ENCODE measurements around the gene FKBP2. TPM values are rescaled to one million over a fixed set of nuclear protein-coding genes. Genes with fewer than 3 reads are reported as not detected.
A peak's percentile ranks its signal among the peaks of the same experiment; 100 is the strongest.

The FKBP2 gene
- total and polyA plus RNA-seq, 2 of the 13 experiments (the other 11 are each of a cell fraction or from before 2014, with no cell fraction given) = 30.1 to 53.3 TPM

- TF ChIP-seq, protein P1, sequence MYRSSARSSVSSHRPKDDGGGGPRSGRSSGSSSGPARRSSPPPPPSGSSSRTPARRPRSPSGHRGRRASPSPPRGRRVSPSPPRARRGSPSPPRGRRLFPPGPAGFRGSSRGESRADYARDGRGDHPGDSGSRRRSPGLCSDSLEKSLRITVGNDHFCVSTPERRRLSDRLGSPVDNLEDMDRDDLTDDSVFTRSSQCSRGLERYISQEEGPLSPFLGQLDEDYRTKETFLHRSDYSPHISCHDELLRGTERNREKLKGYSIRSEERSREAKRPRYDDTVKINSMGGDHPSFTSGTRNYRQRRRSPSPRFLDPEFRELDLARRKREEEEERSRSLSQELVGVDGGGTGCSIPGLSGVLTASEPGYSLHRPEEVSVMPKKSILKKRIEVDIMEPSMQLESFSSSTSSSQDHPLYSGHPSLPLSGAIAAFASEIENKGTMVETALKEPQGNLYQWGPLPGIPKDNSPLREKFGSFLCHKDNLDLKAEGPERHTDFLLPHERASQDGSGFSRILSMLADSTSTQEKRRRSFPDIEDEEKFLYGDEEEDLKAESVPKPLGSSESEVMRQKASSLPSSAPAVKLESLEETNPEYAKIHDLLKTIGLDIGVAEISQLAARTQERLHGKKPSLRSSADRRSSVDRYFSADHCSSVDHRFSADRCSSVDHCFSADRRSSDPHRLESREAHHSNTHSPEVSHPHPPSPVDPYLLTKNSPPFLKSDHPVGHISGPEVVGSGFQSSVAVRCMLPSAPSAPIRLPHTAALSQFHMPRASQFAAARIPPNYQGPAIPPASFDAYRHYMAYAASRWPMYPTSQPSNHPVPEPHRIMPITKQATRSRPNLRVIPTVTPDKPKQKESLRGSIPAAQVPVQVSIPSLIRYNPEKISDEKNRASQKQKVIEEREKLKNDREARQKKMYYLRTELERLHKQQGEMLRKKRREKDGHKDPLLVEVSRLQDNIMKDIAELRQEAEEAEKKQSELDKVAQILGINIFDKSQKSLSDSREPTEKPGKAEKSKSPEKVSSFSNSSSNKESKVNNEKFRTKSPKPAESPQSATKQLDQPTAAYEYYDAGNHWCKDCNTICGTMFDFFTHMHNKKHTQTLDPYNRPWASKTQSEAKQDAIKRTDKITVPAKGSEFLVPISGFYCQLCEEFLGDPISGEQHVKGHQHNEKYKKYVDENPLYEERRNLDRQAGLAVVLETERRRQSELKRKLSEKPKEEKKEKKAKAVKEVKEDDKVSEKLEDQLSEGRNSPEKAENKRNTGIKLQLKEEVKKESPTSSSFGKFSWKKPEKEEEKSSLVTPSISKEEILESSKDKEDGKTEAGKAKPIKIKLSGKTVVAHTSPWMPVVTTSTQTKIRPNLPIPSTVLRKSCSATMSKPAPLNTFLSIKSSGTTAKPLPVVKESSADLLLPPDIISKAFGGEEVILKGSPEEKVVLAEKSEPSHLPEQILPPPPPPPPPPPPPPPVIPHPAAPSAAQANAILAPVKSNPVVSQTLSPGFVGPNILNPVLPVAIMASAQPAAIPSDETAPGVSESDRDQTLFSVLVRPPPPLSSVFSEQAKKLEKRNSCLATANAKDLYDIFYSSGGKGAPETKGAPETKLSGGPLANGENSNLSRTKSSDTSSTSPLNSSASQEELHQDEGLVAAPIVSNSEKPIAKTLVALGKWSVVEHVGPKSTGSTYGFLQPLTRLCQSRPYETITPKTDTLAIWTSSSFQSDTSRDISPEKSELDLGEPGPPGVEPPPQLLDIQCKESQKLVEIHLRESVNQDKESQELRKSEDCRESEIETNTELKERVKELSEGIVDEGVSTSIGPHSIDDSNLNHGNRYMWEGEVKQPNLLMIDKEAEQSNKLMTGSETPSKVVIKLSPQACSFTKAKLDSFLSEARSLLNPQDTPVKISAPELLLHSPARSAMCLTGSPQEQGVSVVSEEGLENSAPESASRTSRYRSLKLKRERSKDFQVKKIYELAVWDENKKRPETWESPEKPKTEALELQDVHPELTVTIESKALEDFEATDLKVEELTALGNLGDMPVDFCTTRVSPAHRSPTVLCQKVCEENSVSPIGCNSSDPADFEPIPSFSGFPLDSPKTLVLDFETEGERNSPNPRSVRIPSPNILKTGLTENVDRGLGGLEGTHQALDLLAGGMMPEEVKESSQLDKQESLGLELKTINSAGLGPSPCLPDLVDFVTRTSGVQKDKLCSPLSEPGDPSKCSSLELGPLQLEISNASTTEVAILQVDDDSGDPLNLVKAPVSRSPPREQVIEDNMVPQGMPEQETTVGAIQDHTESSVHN (CRISPR knock-in tag; IDR thresholded peaks at IDR 0.05) = no peak
- TF ChIP-seq KAT8 (CRISPR knock-in tag; IDR thresholded peaks at IDR 0.05) (peak; percentile 97), ZNF572 (CRISPR knock-in tag; IDR thresholded peaks at IDR 0.05) (peak; percentile 19; the same call in 1 of the 2 replicates), SRSF4 (IDR thresholded peaks at IDR 0.05; ENCODE audit: low read depth, low read length, poor library complexity, severe bottlenecking) (no peak), STAT6 (CRISPR knock-in tag; IDR thresholded peaks at IDR 0.05; ENCODE audit: borderline replicate concordance) (peak; percentile 96), SRSF9 (IDR thresholded peaks at IDR 0.05; ENCODE audit: borderline replicate concordance, insufficient read depth, low read depth, low read length, poor library complexity, severe bottlenecking) (no peak), ZNF280B (CRISPR knock-in tag; IDR thresholded peaks at IDR 0.05; ENCODE audit: borderline replicate concordance) (no peak; the same call in 1 of the 2 replicates), ZNF17 (CRISPR knock-in tag; IDR thresholded peaks at IDR 0.05) (no peak), ZNF225 (CRISPR knock-in tag; IDR thresholded peaks at IDR 0.05) (no peak), FOXO4 (CRISPR knock-in tag; conservative IDR thresholded peaks at IDR 0.05) (no peak), KLF11 (CRISPR knock-in tag; IDR thresholded peaks at IDR 0.05) (peak; percentile 62; the same call in 1 of the 2 replicates)
- TF ChIP-seq, protein P2, sequence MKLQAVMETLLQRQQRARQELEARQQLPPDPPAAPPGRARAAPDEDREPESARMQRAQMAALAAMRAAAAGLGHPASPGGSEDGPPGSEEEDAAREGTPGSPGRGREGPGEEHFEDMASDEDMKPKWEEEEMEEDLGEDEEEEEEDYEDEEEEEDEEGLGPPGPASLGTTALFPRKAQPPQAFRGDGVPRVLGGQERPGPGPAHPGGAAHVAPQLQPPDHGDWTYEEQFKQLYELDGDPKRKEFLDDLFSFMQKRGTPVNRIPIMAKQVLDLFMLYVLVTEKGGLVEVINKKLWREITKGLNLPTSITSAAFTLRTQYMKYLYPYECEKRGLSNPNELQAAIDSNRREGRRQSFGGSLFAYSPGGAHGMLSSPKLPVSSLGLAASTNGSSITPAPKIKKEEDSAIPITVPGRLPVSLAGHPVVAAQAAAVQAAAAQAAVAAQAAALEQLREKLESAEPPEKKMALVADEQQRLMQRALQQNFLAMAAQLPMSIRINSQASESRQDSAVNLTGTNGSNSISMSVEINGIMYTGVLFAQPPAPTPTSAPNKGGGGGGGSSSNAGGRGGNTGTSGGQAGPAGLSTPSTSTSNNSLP (IDR thresholded peaks at IDR 0.05; ENCODE audit: low read depth, low read length) = no peak
Measured at GRCh38 chr11:64269540-64270220, 28.8 kb downstream of the FKBP2 start (continued).

Measured in HepG2 (cell line).